ENCODE results near the gene NUDT6.

DNA sequence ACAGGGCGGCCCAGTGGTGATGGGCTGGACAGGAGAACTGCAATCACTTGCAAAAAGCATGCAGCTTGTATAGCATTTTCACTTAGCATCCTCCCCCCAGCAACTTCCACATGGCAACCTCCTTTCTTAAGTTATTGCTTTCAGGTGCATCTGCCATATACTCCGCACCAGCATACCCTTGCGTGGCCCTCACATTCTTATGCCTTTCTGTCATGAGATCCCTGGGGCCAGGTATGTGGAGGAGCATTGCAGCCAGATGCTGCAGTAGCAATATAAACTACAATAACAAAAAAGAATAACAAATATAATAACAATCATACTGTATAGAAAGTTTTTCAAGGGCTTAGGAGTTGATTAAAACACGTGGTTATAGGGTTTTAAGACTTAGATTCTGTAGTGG is 26.3 kb upstream of the NUDT6 start:
- TF ChIP-seq, protein P1, sequence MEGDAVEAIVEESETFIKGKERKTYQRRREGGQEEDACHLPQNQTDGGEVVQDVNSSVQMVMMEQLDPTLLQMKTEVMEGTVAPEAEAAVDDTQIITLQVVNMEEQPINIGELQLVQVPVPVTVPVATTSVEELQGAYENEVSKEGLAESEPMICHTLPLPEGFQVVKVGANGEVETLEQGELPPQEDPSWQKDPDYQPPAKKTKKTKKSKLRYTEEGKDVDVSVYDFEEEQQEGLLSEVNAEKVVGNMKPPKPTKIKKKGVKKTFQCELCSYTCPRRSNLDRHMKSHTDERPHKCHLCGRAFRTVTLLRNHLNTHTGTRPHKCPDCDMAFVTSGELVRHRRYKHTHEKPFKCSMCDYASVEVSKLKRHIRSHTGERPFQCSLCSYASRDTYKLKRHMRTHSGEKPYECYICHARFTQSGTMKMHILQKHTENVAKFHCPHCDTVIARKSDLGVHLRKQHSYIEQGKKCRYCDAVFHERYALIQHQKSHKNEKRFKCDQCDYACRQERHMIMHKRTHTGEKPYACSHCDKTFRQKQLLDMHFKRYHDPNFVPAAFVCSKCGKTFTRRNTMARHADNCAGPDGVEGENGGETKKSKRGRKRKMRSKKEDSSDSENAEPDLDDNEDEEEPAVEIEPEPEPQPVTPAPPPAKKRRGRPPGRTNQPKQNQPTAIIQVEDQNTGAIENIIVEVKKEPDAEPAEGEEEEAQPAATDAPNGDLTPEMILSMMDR (IDR thresholded peaks at IDR 0.05; ENCODE audit: insufficient read depth, low read length, poor library complexity, severe bottlenecking) = no peak
- TF ChIP-seq EZH2phosphoT487 (conservative IDR thresholded peaks at IDR 0.05; ENCODE audit: low read length) = no peak
